GM19035 (cell line): ENCODE measurements around the gene ZNF280C.
A peak's percentile ranks its signal among the peaks of the same experiment; 100 is the strongest.
"Not testable (repeated sequence)": the region's sequence is repeated elsewhere in the genome, so short reads cannot be mapped to it uniquely, and the experiment has no call there.

Source experiments
- ATAC-seq: cut with Tn5 transposase; IDR thresholded peaks from one replicate; pipeline ENCODE4 v1.9.1; 2021; ENCODE audit not compliant: unreplicated experiment

ZNF280C gene, protein sequence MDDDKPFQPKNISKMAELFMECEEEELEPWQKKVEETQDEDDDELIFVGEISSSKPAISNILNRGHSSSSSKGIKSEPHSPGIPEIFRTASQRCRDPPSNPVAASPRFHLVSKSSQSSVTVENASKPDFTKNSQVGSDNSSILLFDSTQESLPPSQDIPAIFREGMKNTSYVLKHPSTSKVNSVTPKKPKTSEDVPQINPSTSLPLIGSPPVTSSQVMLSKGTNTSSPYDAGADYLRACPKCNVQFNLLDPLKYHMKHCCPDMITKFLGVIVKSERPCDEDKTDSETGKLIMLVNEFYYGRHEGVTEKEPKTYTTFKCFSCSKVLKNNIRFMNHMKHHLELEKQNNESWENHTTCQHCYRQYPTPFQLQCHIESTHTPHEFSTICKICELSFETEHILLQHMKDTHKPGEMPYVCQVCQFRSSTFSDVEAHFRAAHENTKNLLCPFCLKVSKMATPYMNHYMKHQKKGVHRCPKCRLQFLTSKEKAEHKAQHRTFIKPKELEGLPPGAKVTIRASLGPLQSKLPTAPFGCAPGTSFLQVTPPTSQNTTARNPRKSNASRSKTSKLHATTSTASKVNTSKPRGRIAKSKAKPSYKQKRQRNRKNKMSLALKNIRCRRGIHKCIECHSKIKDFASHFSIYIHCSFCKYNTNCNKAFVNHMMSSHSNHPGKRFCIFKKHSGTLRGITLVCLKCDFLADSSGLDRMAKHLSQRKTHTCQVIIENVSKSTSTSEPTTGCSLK

DNA sequence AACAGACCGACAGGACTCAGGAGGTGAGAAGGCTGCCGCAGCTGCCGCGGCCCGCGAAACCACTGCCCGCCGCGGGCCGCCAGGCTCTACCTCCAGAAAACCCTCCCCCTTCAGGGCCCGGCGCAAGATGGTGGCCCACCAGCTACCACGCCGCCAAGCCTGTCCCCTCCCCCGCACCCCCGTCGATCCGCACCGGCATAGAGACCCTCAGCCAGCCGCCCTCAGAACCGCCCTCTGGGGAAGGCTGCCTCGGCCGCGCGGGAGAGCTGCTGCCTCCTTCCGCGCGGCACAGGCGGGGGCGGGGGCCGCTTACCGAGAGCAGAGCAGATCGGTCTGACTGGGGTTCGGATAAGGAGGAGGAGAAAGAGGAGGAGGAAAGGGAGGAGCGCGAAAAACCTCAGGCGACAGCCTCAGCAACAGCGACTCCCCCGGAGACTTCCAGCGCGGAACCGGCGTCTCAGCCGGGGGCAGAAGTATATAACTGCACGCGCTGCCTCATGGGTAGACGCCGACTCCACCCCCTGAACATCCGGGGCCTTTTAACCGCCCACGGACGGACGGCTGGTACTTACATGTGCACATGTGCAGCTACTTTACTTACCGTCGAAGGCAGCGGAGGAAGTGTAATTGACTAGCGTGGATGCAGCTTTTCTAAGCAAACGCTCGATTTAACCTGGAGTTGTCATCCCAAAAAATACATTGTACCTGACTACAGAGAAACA is at the start of gene ZNF280C:
ZNF280C (minus strand) TSS at position 451 of the 722 bp plus-strand sequence. CDS start 8,450 bp downstream, outside the sequence.
- peak; percentile 89 for ATAC-seq

DNA sequence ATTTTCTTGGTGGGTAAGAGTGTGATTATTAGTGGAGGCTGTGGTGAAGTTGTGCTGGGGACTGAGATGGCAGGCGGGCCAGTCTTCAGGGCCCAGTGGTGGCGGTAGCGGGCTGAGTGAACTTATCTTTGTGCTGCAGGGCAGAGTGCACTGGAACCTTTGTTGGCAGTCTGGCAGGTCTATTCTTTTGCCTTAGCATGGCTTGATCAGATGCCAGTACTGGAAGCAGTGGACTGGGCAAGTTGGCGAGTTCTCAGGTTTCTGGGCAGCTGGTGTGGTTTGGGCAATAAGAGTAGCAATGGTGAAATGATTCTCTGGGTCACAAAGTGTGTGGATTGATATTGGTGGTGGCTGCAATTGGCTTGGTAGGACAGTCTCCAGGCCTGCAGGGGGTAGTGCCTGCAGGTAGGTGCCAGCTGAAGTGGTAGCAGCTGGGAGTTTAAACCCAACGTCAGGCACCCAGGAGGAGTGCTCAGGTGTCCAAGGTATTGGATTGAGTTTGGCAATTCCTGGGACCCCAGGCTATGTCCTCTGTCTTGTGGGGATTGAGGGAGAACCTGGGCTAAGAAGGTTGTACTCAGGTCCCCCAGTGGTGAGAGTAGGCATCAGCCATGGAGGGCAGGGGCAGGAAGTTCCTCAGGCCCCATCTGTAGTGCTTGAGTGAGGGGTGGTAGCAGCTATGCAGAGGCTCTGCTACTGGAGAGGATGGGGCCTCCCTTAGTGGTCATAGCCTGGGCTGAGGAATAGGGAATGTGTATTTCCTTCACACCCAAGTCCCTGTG is 36.1 kb upstream of the ZNF280C start:
- ATAC-seq, result no peak

DNA sequence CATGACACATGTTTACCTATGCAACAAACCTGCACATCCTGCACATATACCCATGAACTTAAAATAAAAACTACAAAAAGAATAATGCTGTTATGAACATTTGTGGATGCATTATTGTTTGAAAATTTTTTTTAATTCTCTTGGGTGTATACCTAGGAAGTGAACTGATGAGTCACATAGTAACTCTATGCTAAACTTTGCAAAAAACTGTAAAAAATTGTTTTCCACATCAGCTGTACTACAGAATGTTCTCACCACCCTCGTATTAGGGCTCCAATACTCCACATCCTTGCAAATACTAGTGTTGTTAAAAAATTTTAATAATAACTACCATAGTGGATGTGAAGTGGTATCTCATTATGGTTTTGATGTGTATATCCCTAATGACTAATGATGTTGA is 33.3 kb upstream of the ZNF280C start:
- no peak for ATAC-seq

DNA sequence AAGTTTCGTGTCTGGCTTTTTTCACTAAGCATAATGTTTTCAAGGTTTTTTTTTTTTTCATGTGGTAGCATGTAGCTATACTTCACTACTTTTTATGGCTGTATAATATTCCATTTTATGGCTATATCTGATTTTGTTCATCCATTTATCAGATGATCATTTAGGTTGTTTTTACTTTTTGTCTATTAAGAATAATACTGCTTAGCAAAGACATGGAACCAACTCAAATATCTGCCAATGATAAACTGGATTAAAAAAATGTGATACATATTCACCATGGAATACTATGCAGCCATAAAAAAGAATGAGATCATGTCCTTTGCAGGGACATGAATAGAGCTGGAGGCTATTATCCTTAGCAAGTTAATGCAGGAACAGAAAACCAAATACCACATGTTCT is 32.7 kb upstream of the ZNF280C start:
- ATAC-seq, result no peak

DNA sequence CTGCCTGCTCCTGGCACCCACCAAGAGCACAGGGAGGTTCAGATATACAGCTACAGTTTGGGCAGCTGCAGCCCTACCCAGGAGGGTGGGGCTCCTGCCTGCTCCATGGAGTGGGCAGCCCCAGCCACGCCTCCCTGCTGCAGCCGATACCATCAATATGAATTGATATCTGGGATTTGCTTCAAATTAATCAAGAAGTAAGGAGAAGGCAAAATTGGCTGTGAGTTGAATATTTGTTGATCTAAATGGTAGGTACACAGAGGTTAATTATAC is 31.2 kb upstream of the ZNF280C start:
- no peak for ATAC-seq

DNA sequence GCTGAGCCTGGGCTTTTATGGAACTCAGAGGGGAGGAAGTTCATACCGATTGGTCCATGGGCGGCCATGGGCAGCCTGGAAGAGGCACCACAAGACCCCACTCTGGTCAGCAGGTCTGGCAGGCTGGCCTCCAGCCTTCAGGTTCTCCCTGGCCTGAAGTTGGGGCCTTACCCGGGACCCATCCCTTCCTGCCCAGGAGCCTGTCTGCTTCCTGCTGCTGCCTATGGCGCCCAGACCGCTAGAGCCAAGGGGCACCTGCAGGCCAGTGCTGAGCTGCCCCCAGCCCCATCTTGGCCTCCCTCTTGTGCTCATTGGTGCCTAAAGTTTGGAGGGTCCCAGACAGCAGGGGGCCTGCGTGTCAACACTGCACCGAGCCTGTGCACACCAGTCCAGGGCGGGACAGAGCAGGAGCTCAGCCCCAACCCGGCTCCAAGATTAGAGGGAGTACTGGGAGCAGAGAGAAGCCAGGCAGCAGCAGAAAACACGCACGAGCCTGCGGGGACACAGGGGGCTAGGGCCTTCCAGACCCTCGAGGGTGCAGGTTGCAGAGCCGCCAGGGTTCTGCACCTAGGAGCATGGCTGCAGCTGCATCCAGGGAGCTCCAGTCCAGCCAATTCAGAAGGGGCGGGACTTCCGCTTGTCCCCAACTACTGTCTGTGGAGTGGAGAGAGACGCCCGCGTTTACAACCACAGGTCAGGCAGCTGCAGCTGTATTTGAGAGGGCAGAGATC is 30.7 kb upstream of the ZNF280C start:
- no peak for ATAC-seq

DNA sequence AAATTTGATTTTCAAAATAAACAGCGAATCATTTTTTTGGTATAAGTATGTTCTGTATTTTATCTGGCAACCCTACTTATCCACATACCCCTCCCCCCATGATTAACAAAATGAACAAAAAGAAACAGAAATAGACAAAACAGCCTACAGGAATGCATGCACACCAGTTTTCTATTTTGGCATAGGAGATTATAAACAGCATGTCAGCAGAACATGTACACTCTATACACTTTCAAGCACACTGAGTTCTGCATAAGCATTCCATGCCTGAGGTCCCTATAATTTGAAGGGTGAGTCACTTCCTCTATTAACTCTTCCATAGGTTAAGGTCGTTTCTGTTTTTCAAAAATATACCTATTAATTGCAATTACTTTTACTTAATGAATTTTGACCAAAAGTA is 28.0 kb upstream of the ZNF280C start:
- ATAC-seq, result no peak

DNA sequence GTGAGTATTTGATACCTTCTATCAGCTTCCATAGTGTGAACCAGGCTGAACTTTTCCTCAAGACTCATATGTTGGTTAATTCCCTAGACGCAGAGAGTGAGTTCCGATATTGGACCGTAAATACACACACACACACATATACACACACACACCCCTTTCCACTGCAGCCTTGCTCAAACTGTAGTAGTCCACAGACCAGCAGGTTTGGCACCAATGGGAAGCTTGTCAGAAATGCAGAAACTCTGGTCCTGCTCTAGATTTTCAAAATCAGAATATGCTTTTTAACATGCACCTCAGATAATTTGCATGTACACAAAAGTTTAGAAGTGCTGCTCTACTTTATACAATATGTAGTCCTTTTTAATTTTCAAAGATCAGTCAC is 27.6 kb upstream of the ZNF280C start:
- ATAC-seq, result no peak

DNA sequence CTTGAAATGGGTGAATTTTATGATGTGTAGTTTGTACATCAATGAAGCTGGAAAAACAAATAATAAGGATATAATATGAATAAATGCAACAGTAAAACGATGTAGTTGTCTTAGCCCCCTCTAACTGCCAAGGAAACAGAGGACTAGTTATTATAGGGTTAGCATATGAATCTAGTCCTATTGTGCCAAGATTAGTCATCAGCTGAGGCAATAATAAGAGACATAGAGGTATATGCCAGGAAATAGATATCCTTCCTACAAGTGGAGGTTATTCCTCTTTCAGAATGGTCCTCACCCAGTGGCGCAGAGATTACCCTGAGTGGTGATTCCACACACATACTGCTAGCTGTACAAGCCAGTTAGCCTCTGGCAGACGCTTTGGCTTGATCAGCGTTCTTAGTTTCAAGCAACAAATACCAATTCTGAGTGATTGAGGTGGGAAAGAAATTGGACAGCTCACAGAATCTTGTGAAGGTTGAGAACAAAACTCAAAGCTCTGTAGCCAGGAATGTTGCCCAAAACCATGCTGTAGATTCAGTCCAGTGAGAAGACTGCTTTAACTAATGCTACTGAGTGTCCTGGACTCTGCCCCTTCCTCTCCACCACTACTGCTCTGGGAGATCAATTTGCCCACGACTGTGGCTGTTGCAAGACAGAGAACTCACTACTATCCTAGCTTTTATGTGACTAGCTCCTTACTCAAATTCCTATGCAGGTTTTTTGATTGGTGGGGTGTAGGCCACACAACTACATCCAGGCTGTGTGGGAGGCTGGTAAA is 27.0 kb upstream of the ZNF280C start:
- no peak for ATAC-seq

DNA sequence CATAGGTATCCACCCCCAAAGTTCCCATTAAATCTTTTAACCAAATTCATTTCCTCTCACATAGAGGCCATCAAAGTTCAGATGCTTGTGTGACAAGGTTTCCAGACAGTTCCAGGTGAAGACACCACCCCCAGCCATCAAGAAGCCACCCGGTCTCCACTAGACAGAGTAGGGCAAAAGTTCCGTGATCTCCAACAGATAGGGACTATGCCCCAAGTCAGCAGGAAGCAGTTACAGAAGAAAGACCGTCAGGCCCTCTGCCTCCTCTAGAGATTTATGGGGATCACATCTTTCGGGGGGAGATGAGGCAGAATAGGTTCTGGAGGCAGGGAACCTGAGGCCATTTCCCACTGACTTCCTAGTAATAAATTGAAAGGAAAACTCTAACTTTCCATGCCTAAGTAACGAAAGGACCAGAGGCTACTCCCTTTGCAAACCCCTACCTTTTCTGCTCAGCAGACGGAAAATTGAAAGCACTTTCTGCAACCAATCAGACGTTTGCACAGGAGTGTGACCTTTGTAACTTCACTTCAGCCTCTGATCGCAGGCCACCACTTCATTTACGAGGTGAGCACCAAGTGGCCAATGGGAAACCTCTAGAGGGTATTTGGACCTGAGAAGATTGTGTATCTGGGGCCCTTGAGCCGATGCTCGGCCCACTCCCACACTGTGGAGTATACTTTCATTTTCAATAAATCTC is 18.5 kb upstream of the ZNF280C start:
- no peak for ATAC-seq

DNA sequence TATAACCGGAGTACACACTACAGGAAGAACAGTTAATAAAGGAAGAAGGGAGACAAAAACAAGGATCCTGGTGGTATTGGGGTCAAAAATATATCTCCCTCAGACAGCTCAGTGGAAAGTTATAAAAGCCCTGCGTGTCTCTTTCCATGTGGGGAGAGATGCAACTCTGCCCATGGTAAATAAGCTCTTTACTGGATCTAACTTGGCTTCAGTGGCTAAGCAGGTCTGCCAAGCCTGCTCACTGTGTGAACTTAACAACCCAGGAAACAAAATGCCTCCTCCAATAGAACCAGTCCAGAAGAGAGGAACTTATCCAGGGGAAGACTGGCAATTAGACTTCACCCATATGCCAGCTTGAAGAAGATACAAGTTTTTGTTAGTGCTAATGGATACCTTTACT is 17.0 kb upstream of the ZNF280C start:
- ATAC-seq, result no peak

DNA sequence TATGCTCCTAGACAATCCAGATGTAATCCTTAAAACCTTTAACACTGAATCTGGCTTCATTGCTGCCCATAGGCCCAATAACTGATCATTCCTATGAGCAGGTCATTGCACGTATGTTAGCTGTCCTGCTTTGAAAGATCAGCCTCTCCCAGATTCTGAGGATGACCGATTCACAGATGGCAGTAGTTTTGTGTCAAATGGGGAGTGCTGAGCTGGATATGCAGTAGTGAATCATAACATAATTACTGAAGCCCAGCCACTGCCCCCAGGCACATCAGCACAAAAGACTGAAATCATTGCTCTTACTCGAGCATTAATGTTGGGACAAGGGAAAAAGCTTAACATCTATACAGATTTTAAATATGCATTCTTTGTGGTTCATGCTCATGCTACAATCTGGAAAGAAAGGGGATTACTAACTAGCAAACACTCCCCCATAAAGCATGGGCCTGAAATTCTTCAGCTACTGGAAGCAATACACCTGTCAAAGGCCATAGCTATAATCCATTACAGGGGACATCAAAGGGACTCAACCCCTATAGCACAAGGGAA is 16.4 kb upstream of the ZNF280C start:
- no peak for ATAC-seq

DNA sequence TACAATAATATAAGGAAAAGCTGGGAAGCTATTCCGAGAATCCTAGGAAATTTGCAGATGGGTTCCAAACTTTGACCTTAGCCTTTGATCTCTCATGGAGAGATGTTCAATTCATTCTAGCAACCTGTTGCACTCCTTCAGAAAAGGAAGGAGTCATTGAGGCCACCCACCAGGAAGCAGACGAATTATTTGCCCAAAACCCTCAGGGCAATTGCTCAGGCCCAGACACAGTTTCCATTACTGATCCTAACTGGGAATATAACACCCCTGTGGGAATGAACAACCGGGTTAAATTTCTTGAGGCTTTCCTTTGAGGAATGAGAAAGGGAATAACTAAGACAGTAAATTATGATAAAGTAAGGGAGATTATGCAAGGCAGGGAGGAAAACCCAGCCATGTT is 13.5 kb upstream of the ZNF280C start:
- no peak for ATAC-seq

DNA sequence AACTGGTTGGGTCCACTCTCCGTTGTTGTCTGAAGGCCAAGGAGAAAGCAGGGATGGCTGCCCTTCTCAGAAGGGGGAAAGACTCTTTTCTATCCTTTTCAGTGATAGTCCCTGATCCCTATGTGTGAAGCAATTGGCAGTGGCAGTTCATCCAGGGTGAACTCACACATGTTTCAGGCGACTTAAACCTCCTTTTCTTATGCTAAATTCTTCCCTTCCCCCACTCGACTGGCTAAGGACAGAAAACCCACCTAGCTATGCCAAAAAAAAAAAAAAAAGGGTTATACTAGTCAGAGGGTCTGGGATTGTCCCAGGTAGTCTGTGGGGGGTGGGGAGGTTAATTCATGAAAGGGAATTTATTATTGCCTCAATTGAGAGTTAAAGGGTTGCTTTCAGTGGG is 12.2 kb upstream of the ZNF280C start:
- no peak for ATAC-seq

DNA sequence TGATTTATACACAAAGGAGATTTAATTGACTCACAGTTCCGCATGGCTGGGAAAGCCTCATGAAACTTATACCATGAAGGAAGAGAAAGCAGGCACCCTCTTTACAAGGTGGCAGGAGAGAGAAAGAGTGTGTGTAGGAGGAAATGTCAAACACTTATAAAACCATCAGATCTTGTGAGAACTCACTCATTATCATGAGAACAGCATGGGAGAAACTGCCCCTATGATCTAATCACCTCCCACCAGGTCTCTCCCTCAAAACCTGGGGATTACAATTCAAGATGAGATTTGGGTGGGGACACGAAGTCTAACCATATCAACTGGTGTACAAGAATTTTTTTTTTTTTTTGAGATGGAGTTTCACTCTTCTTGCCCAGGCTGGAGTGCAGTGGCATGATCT is 3.6 kb upstream of the ZNF280C start:
- ATAC-seq, result not testable (repeated sequence)

DNA sequence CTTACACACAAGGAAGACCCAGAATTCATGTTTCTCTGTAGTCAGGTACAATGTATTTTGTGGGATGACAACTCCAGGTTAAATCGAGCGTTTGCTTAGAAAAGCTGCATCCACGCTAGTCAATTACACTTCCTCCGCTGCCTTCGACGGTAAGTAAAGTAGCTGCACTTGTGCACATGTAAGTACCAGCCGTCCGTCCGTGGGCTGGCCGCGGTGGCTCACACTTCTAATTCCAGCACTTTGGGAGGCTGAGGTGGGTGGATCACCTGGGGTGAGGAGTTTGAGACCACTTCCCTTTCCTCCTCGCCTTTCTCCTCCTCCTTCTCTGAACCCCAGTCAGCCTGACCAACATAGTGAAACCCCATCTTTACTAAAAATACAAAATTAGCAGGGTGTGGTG is 692 bp upstream of the ZNF280C start:
- not testable (repeated sequence) for ATAC-seq

DNA sequence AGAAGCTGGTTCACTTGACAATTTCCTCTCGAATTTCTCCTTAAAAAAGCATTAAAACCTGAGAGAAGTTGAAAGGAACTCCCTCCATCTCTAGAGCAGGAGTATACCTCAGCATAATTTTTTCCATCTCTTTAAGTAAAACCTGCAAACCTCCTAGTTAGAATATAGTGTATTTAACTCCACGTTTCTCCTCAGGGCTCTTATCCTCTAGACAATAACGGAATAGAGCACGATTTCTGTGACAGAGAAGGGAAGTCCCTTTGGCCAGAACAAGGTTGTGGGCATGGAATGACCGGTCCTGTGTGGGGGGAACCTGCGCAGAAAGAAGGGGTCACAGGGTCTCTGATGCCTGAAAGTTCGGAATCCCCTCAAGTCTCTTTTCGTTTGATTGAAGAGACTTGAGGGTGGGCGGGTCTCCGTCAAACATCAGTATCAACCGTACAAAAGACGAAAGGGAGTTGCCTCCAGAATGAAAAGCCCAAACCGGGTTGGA is 697 bp downstream of the ZNF280C start:
- ATAC-seq, result peak; percentile 9

DNA sequence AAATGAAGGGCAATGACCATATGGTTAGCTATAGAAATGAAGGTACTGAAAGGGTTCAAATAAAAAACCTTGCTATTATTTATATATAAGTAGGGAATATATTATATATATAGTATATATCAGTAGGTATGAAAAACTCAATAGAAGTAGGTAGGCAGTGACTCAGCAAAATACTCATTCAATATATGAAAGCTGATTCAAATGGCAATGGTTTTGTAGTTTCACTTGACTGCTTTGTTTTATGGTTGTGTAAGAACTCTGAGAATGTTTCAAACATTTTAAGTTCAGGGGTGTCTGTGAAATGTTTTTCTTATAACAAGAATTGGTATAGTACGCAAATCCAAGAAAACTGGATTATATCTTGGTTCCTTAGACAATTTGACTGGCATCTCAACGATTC is 4.1 kb downstream of the ZNF280C start:
- no peak for ATAC-seq

DNA sequence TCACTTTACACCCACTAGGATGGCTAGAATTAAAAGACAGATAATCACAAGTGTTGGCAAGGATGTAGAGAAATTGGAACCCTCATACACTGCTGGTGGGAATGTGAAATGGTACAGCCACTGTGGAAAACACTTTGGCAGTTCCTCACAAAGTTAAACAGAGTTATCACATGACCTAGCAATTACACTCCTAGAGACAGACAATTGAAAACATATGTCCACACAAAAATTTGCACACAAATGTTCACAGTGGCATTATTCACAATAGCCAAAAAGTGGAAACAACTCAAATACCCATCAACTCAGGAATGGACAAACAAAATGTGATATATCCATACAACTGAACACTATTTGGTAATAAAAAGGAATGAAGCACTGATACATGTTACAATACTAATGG is 5.7 kb downstream of the ZNF280C start:
- no peak for ATAC-seq
